Spleen (tissue), 7 donors: Measurements from ENCODE around the gene FAM171A1.

Experiments used
- POLR2A ChIP-seq, 3 donors: fragments of 450-650 bp; IDR thresholded peaks; one replicate each; pipeline ENCODE4 v1.5.1; 2017; ENCODE audit warnings: antibody characterized with exemption in 3 of 3, mild to moderate bottlenecking in 1 of 3
- POLR2AphosphoS5 ChIP-seq, 3 donors: sonication (generic); formaldehyde crosslinking; IDR thresholded peaks; one replicate each; pipeline ENCODE4 v1.5.1; 2017; ENCODE audit warnings: antibody characterized with exemption in 3 of 3
- TF ChIP-seq, protein P1 (sequence below), 11 experiments: fragments of 200-600 bp in 7 of 11; fragments of 450-650 bp in 4 of 11; sonication (generic) in 4 of 11; IDR thresholded peaks in 8 of 11; conservative IDR thresholded peaks in 3 of 11; 1 replicate in 7 of 11; 2 replicates in 4 of 11; pipeline versions ENCODE4 v1.4.0 to v1.8.0; 2016 to 2021; ENCODE audit warnings: antibody characterized with exemption in 11 of 11, inconsistent platforms in 4 of 11, mild to moderate bottlenecking in 1 of 11
- donor health status: DM: no; HTN: no; CAD: no; lungs with moderate emphysema.
- donor health status: DM: no; HTN: no; CAD: no.
- donor health status: DM: no; HTN: no; CAD: no.

DNA sequence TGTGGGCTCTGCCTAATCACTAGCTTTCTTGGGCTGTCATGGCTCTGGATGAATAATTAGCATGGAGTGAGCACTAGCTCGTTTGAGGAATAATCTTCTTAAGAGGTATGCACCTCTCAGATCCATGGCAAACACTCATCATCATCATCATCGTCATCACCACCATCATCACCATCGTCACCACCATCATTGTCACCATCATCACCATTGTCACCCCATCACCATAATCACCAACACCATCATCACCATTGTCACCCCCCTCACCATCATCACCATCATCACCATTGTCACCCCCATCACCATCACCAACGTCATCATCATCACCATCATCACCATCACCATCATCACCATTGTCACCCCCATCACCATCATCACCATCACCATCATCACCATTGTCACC, 141.8 kb downstream of the FAM171A1 start:
- TF ChIP-seq, protein P1, sequence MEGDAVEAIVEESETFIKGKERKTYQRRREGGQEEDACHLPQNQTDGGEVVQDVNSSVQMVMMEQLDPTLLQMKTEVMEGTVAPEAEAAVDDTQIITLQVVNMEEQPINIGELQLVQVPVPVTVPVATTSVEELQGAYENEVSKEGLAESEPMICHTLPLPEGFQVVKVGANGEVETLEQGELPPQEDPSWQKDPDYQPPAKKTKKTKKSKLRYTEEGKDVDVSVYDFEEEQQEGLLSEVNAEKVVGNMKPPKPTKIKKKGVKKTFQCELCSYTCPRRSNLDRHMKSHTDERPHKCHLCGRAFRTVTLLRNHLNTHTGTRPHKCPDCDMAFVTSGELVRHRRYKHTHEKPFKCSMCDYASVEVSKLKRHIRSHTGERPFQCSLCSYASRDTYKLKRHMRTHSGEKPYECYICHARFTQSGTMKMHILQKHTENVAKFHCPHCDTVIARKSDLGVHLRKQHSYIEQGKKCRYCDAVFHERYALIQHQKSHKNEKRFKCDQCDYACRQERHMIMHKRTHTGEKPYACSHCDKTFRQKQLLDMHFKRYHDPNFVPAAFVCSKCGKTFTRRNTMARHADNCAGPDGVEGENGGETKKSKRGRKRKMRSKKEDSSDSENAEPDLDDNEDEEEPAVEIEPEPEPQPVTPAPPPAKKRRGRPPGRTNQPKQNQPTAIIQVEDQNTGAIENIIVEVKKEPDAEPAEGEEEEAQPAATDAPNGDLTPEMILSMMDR (IDR thresholded peaks at IDR 0.05 in 8 of 11, conservative IDR thresholded peaks at IDR 0.05 in 3 of 11): no peak
- TF ChIP-seq POLR2A (IDR thresholded peaks at IDR 0.05) (no peak), POLR2AphosphoS5 (IDR thresholded peaks at IDR 0.05) (no peak)
